Activated CD8-positive, alpha-beta memory T cell treated with anti-CD3 and anti-CD28 coated beads for 4 hours (primary cell): ENCODE results near the gene KIF6.

Experiments used
- DNase-seq, 2 donors: peaks; one replicate each; pipeline ENCODE4 v3.0.0-alpha.2; 2020; ENCODE audit warnings: low read depth in 2 of 2

Gene KIF6

GRCh38 chr6:39321761-39322160 lies 403.4 kb downstream of the KIF6 start:
- no peak for DNase-seq

GRCh38 chr6:39320363-39320984 lies 404.7 kb downstream of the KIF6 start:
- no peak for DNase-seq

- no peak for DNase-seq
Observed at GRCh38 chr6:39319621-39320362, 405.4 kb downstream of the KIF6 start.

- no peak for DNase-seq
Observed at GRCh38 chr6:39317256-39317655, 408.0 kb downstream of the KIF6 start.

GRCh38 chr6:39314273-39314795 lies 410.9 kb downstream of the KIF6 start, which contains the start of gene KCNK17:
Gene KCNK17, minus strand, starts transcription at chr6:39314419. Its CDS starts 99 bp downstream, at chr6:39314320.
- DNase-seq: no peak

GRCh38 chr6:39313526-39314272 lies 411.5 kb downstream of the KIF6 start:
- no peak for DNase-seq

GRCh38 chr6:39312912-39313525 lies 412.2 kb downstream of the KIF6 start:
- DNase-seq: no peak

- DNase-seq: no peak
Observed at GRCh38 chr6:39310542-39310941, 414.7 kb downstream of the KIF6 start.

GRCh38 chr6:39309942-39310531 lies 415.2 kb downstream of the KIF6 start:
- DNase-seq: peak in 1 of 2 donors; percentile 5

- no peak for DNase-seq
Observed at GRCh38 chr6:39307462-39307861, 417.7 kb downstream of the KIF6 start.

GRCh38 chr6:39304951-39305350 lies 420.3 kb downstream of the KIF6 start:
- DNase-seq: no peak

GRCh38 chr6:39303425-39304153 lies 421.6 kb downstream of the KIF6 start:
- DNase-seq: no peak

GRCh38 chr6:39302669-39303424 lies 422.4 kb downstream of the KIF6 start:
- DNase-seq: peak; percentile 65 to 71

GRCh38 chr6:39302011-39302410 lies 423.2 kb downstream of the KIF6 start:
- DNase-seq: no peak

- DNase-seq: no peak
Observed at GRCh38 chr6:39301606-39302005, 423.6 kb downstream of the KIF6 start.

GRCh38 chr6:39300739-39301138 lies 424.5 kb downstream of the KIF6 start:
- no peak for DNase-seq

- no peak for DNase-seq
Observed at GRCh38 chr6:39298061-39298460, 427.1 kb downstream of the KIF6 start.

- no peak for DNase-seq
Observed at GRCh38 chr6:39296745-39297640, 428.2 kb downstream of the KIF6 start.

GRCh38 chr6:39295611-39296011 lies 429.6 kb downstream of the KIF6 start:
- DNase-seq: no peak
